Measurements from ENCODE around the gene HPN.

Gene HPN

GRCh38 chr19:35015270-35015953, 26.1 kb upstream of the HPN start:
- TF ChIP-seq CTCF (IDR thresholded peaks at IDR 0.05) = no peak

GRCh38 chr19:35015954-35016351, 25.6 kb upstream of the HPN start:
- TF ChIP-seq CTCF (IDR thresholded peaks at IDR 0.05) = no peak

- TF ChIP-seq CTCF (IDR thresholded peaks at IDR 0.05) = no peak
These were observed 24.0 kb upstream of the HPN start for GRCh38 chr19:35017507-35017906.

- TF ChIP-seq CTCF (IDR thresholded peaks at IDR 0.05) = no peak
These were observed 23.1 kb upstream of the HPN start for GRCh38 chr19:35018379-35018778.

- TF ChIP-seq CTCF (IDR thresholded peaks at IDR 0.05) = no peak
These were observed 22.4 kb upstream of the HPN start for GRCh38 chr19:35019144-35019543.

- no peak for TF ChIP-seq CTCF (IDR thresholded peaks at IDR 0.05)
These were observed 20.5 kb upstream of the HPN start for GRCh38 chr19:35021016-35021415.

- no peak for TF ChIP-seq CTCF (IDR thresholded peaks at IDR 0.05)
These were observed 19.9 kb upstream of the HPN start for GRCh38 chr19:35021596-35021995.

GRCh38 chr19:35022460-35022859, 19.1 kb upstream of the HPN start:
- TF ChIP-seq CTCF (IDR thresholded peaks at IDR 0.05) = no peak

Measured in LNCAP (cell line).